Tibial nerve (tissue), 4 donors: ENCODE results near the gene FAM237A.

Source experiments
- CTCF ChIP-seq, 5 experiments: fragments of 200-600 bp in 3 of 5; fragments of 450-650 bp in 2 of 5; sonication (generic) in 3 of 5; IDR thresholded peaks; one replicate each; pipeline ENCODE4 v1.5.1; 2016 to 2019; ENCODE audit warnings: antibody characterized with exemption in 5 of 5, mild to moderate bottlenecking in 3 of 5, moderate library complexity in 2 of 5
- EP300 ChIP-seq, 2 donors: sonication (generic); formaldehyde crosslinking; IDR thresholded peaks; one replicate each; pipeline ENCODE4 v1.6.1; 2017; ENCODE audit warnings: antibody characterized with exemption in 2 of 2, mild to moderate bottlenecking in 1 of 2

GRCh38 chr2:206642075-206643025 lies at the start of gene FAM237A:
- no peak for TF ChIP-seq CTCF (IDR thresholded peaks at IDR 0.05)
- no peak for TF ChIP-seq EP300 (IDR thresholded peaks at IDR 0.05)
